Spleen (tissue), 11 donors: ENCODE measurements around the gene EDRF1. TPM values are rescaled to one million over a fixed set of nuclear protein-coding genes. Genes with fewer than 3 reads are reported as not detected.

Experiments used
- DNase-seq: peaks from one replicate; pipeline ENCODE4 v3.0.0-alpha.2; 2020
- H3K27ac ChIP-seq, 8 donors: fragments of 200-600 bp; sonication (generic) in 7 of 8; 1 replicate in 4 of 8; 2 replicates in 4 of 8; pipeline versions ENCODE4 v1.5.0 to v1.8.0; 2016 to 2021; ENCODE audit warnings: inconsistent platforms in 4 of 8, mild to moderate bottlenecking in 4 of 8, moderate library complexity in 1 of 8
- H3K27me3 ChIP-seq, 7 donors: fragments of 200-600 bp; sonication (generic) in 6 of 7; replicated peaks in 1 of 7; 1 replicate in 4 of 7; 2 replicates in 3 of 7; pipeline versions ENCODE4 v1.5.0 to v1.8.0; 2016 to 2021; ENCODE audit warnings: inconsistent platforms in 3 of 7, mild to moderate bottlenecking in 1 of 7
- H3K36me3 ChIP-seq, 6 donors: fragments of 200-600 bp; sonication (generic) in 5 of 6; 1 replicate in 4 of 6; 2 replicates in 2 of 6; pipeline versions ENCODE4 v1.5.0 to v1.8.0; 2016 to 2021; ENCODE audit warnings: inconsistent platforms in 2 of 6
- H3K4me1 ChIP-seq, 6 donors: fragments of 200-600 bp; sonication (generic) in 5 of 6; 1 replicate in 3 of 6; 2 replicates in 3 of 6; pipeline versions ENCODE4 v1.5.0 to v1.8.0; 2016 to 2021; ENCODE audit warnings: inconsistent platforms in 3 of 6
- H3K4me3 ChIP-seq, 8 donors: fragments of 200-600 bp; sonication (generic) in 7 of 8; 1 replicate in 4 of 8; 2 replicates in 4 of 8; pipeline versions ENCODE4 v1.5.0 to v1.8.0; 2016 to 2021; ENCODE audit warnings: inconsistent platforms in 4 of 8, mild to moderate bottlenecking in 4 of 8, moderate library complexity in 2 of 8
- H3K9me3 ChIP-seq, 8 donors: fragments of 200-600 bp; sonication (generic) in 7 of 8; 1 replicate in 4 of 8; 2 replicates in 4 of 8; pipeline versions ENCODE4 v1.5.0 to v1.8.0; 2016 to 2021; ENCODE audit warnings: inconsistent platforms in 4 of 8
- CTCF ChIP-seq, 11 experiments: fragments of 200-600 bp in 7 of 11; fragments of 450-650 bp in 4 of 11; sonication (generic) in 4 of 11; IDR thresholded peaks in 8 of 11; conservative IDR thresholded peaks in 3 of 11; 1 replicate in 7 of 11; 2 replicates in 4 of 11; pipeline versions ENCODE4 v1.4.0 to v1.8.0; 2016 to 2021; ENCODE audit warnings: antibody characterized with exemption in 11 of 11, inconsistent platforms in 4 of 11, mild to moderate bottlenecking in 1 of 11
- POLR2A ChIP-seq, 3 donors: fragments of 450-650 bp; IDR thresholded peaks; one replicate each; pipeline ENCODE4 v1.5.1; 2017; ENCODE audit warnings: antibody characterized with exemption in 3 of 3, mild to moderate bottlenecking in 1 of 3
- POLR2AphosphoS5 ChIP-seq, 3 donors: sonication (generic); formaldehyde crosslinking; IDR thresholded peaks; one replicate each; pipeline ENCODE4 v1.5.1; 2017; ENCODE audit warnings: antibody characterized with exemption in 3 of 3
- WGBS, 5 donors: extraction: QIAGEN DNeasy Blood & Tissue Kit in 3 of 5; methylation state at CpG; one replicate each; pipeline versions ENCODE4 v1.1.5 to v1.1.7; 2013 to 2018; 5-methylcytosine and 5-hydroxymethylcytosine counted together
- intact Hi-C: fragments of 100-400 bp; cut with DNase I; formaldehyde crosslinking; loops from one replicate; pipeline ENCODE4 v1.15.0; 2023; ENCODE audit warnings: low total_unique reads
- polyA plus RNA-seq, 3 donors: library from polyadenylated mRNA; stranded (reverse); fragments of 200-250 nt; gene quantifications; one replicate each; pipeline ENCODE4 v1.2.1, GENCODE V29; 2013
- total RNA-seq, 7 donors: library from RNA; depleted of rRNA in 3 of 7; stranded (reverse); fragments of >200 nt in 3 of 7; fragmentation: NEBNext Ultra II Directional in 4 of 7; extraction: Animal tissue kit (Norgen Biotek cat#: 25700) in 4 of 7; gene quantifications; one replicate each; pipeline versions ENCODE4 v1.1.0 to v1.2.1, GENCODE V29; 2016 to 2021
- donor health status: healthy with polysubstance abuse.
- donor health status: DM: no; HTN: no; CAD: no; lungs with moderate emphysema.
- donor health status: DM: no; HTN: no; CAD: no.
- donor health status: Bipolar disorder and iron deficiency.
- donor health status: healthy.
- donor health status: DM: no; HTN: no; CAD: no.
- donor health status: DM: yes; HTN: yes; CAD: no.

EDRF1 gene
- total and polyA plus RNA-seq, 10 donors: 17.8 to 47.5 (median 34.3) TPM

DNA sequence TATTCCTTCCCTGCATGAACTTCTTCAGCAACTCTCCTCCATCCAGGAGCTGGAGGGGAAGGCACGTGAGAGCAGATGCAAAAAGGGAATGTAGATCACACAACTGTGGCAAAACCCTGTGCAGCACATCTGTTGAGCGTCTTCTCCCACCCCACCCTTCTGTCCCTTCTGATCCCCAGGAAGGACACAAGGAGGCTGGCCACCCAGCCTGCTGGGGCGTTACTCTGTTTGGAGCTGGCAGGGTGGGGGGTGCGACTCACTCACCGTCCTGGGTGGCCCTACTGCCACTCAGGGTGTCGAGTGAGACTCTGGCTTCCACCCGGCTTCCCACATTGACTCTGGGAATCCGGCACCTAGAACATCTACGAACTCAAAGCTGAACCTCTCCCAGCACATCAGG, 66.3 kb downstream of the EDRF1 start:
- Histone ChIP-seq H3K27me3 (no peaks in the 10 kb centered on the region), H3K4me3 (no peak overlapping the region), H3K4me1 (peaks cover 0 to 13% (median 3%) of the 10 kb centered on the region in 6 donors), H3K36me3 (peaks cover 0 to 42% (median 14%) of the 10 kb centered on the region in 6 donors), H3K9me3 (no peaks in the 10 kb centered on the region), H3K27ac (no peak overlapping the region)
- WGBS, 5 donors: 71 to 86% (median 75%) methylated on average over 8 to 9 of the region's 9 CpGs
- DNase-seq: no peak
- TF ChIP-seq POLR2AphosphoS5 (IDR thresholded peaks at IDR 0.05): no peak
- TF ChIP-seq CTCF (IDR thresholded peaks at IDR 0.05 in 8 of 11, conservative IDR thresholded peaks at IDR 0.05 in 3 of 11): no peak
- TF ChIP-seq POLR2A (IDR thresholded peaks at IDR 0.05): no peak
- intact Hi-C loops: no loop called here

- Histone ChIP-seq H3K4me1 (peaks cover 0 to 13% (median 3%) of the 10 kb centered on the region in 6 donors), H3K27me3 (no peaks in the 10 kb centered on the region), H3K9me3 (no peaks in the 10 kb centered on the region), H3K4me3 (no peak overlapping the region), H3K27ac (peak overlapping the region in 2 of 8 donors; percentile 26 to 51), H3K36me3 (peaks cover 0 to 67% (median 36%) of the 10 kb centered on the region in 6 donors)
- intact Hi-C loops: no loop called here
- no peak for DNase-seq
- no peak for TF ChIP-seq CTCF (IDR thresholded peaks at IDR 0.05 in 8 of 11, conservative IDR thresholded peaks at IDR 0.05 in 3 of 11)
- TF ChIP-seq POLR2A (IDR thresholded peaks at IDR 0.05): no peak
- TF ChIP-seq POLR2AphosphoS5 (IDR thresholded peaks at IDR 0.05): no peak
- WGBS, 5 donors: 76 to 80% (median 77%) methylated on average over 14 to 17 of the region's 17 CpGs
Measured at GRCh38 chr10:125788156-125789034, 68.9 kb downstream of the EDRF1 start.

GRCh38 chr10:125792342-125793300, 73.1 kb downstream of the EDRF1 start:
- H3K27me3 ChIP-seq: no peaks in the 10 kb centered on the region
- 88 to 94% (median 90%) methylated on average over 14 of the region's 14 CpGs for WGBS, 5 donors
- no peak overlapping the region for H3K4me3 ChIP-seq
- no peak for DNase-seq
- TF ChIP-seq POLR2AphosphoS5 (IDR thresholded peaks at IDR 0.05) (no peak), CTCF (IDR thresholded peaks at IDR 0.05 in 8 of 11, conservative IDR thresholded peaks at IDR 0.05 in 3 of 11) (no peak), POLR2A (IDR thresholded peaks at IDR 0.05) (no peak)
- peak overlapping the region in 2 of 8 donors; percentile 13 to 55 for H3K27ac ChIP-seq
- H3K9me3 ChIP-seq: no peaks in the 10 kb centered on the region
- peaks cover 0 to 13% (median 3%) of the 10 kb centered on the region in 6 donors for H3K4me1 ChIP-seq
- intact Hi-C loops: no loop called here
- peaks cover 0 to 98% (median 72%) of the 10 kb centered on the region in 6 donors for H3K36me3 ChIP-seq
